OCI-LY1 (cell line): Measurements from ENCODE around the gene ERCC8.
A peak's percentile ranks its signal among the peaks of the same experiment; 100 is the strongest.

Experiments
- H2AFZ ChIP-seq: fragments of 200-600 bp; sonication (generic), shearing (Covaris generic); 2 replicates; pipeline ENCODE4 v1.6.0; 2014; ENCODE audit warnings: antibody characterized with exemption, mild to moderate bottlenecking, low read length
- H3F3A ChIP-seq: fragments of 200-600 bp; sonication (generic), shearing (Covaris generic); 2 replicates; pipeline ENCODE4 v1.6.0; 2014; ENCODE audit warnings: mild to moderate bottlenecking, antibody characterized with exemption, low read length, moderate library complexity; ENCODE audit not compliant: insufficient read depth
- H3K27ac ChIP-seq: fragments of 200-600 bp; sonication (generic); 2 replicates; pipeline ENCODE4 v1.5.1; 2014; ENCODE audit warnings: low read length, mixed run types, mild to moderate bottlenecking, low read depth; ENCODE audit not compliant: poor library complexity, severe bottlenecking
- H3K27me3 ChIP-seq: fragments of 200-600 bp; sonication (generic); 2 replicates; pipeline ENCODE4 v1.6.0; 2014; ENCODE audit warnings: antibody characterized with exemption, mild to moderate bottlenecking, low read length, moderate library complexity; ENCODE audit not compliant: insufficient read depth
- H3K36me3 ChIP-seq: fragments of 200-600 bp; sonication (generic); 2 replicates; pipeline ENCODE4 v1.6.1; 2014; ENCODE audit warnings: mild to moderate bottlenecking, antibody characterized with exemption, low read length, moderate library complexity, mixed read lengths; ENCODE audit not compliant: insufficient read depth
- H3K4me1 ChIP-seq: fragments of 200-600 bp; sonication (generic); 2 replicates; pipeline ENCODE4 v1.5.1; 2014; ENCODE audit warnings: mild to moderate bottlenecking, low read length, moderate library complexity; ENCODE audit not compliant: insufficient read depth, severe bottlenecking
- H3K4me2 ChIP-seq: fragments of 200-600 bp; sonication (generic), shearing (Covaris generic); 2 replicates; pipeline ENCODE4 v1.6.1; 2014; ENCODE audit warnings: low read length
- H3K4me3 ChIP-seq: fragments of 200-600 bp; sonication (generic); 2 replicates; pipeline ENCODE4 v1.5.1; 2014; ENCODE audit warnings: low read length, low read depth, mild to moderate bottlenecking, mixed read lengths; ENCODE audit not compliant: poor library complexity, severe bottlenecking
- H3K79me2 ChIP-seq: fragments of 200-600 bp; shearing (Covaris generic); 2 replicates; pipeline ENCODE4 v1.6.1; 2016; ENCODE audit warnings: mixed run types, low read length, mixed read lengths; ENCODE audit not compliant: insufficient read depth
- H3K9ac ChIP-seq: fragments of 200-600 bp; sonication (generic), shearing (Covaris generic); 2 replicates; pipeline ENCODE4 v1.6.1; 2014; ENCODE audit warnings: mild to moderate bottlenecking, low read length, mixed read lengths
- H3K9me2 ChIP-seq: fragments of 200-600 bp; sonication (generic), shearing (Covaris generic); 2 replicates; pipeline ENCODE4 v1.6.1; 2014; ENCODE audit warnings: low read depth, mild to moderate bottlenecking, low read length, mixed read lengths
- H3K9me3 ChIP-seq: fragments of 200-600 bp; shearing (Covaris generic); 2 replicates; pipeline ENCODE4 v1.6.1; 2014; ENCODE audit warnings: low read length, mixed read lengths
- H4K20me1 ChIP-seq: fragments of 200-600 bp; sonication (generic), shearing (Covaris generic); 2 replicates; pipeline ENCODE4 v1.6.0; 2016; ENCODE audit warnings: mild to moderate bottlenecking, low read length; ENCODE audit not compliant: insufficient read depth
- EZH2 ChIP-seq: fragments of 200-600 bp; sonication (generic), shearing (Covaris generic); IDR thresholded peaks from 2 replicates; pipeline ENCODE4 v1.8.0; 2017; ENCODE audit warnings: borderline replicate concordance, mixed run types, mild to moderate bottlenecking, antibody characterized with exemption, low read length, moderate library complexity, mixed read lengths
- TF ChIP-seq, protein P1 (sequence below): fragments of 200-600 bp; sonication (generic), shearing (Covaris generic); IDR thresholded peaks from 2 replicates; pipeline ENCODE4 v1.5.1; 2017; ENCODE audit warnings: mild to moderate bottlenecking, antibody characterized with exemption, low read length, moderate library complexity, mixed read lengths

ERCC8 gene

DNA sequence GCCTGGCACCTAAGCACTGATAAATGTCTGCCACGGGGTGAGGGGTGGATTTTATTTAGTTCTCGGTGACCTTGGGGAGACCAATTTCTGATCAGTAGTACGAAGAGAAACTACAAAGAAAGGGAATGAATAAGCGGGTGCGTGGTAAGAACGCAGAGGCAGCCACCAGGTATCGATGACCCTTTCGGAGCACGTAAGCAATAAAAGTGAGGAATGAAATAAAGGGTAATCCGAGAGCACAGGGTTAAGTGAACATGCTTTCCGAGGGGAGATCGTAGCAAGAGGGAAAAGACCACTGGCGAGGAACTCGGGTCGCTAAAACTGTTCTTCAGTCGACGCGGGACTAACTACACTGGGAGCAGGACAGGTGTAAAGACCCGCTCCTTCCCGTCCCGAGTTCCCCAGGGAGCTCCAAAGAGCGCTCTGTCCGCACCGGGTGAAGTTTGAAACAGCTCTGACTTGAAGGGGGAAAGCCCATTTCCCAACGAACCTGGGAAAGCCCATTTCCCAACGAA is 101.9 kb downstream of the ERCC8 start:
- Histone ChIP-seq H3K27me3 (no peaks in the 10 kb centered on the region), H3K36me3 (no peaks in the 10 kb centered on the region), H2AFZ (no peak overlapping the region), H3K4me1 (peaks cover 5% of the 10 kb centered on the region), H3K27ac (no peak overlapping the region), H3F3A (no peaks in the 10 kb centered on the region), H4K20me1 (no peaks in the 10 kb centered on the region), H3K9me2 (no peaks in the 10 kb centered on the region), H3K79me2 (no peaks in the 10 kb centered on the region), H3K4me2 (peak overlapping the region; percentile 77; the same call in 1 of the 2 replicates), H3K9ac (no peak overlapping the region), H3K4me3 (peak overlapping the region; percentile 83), H3K9me3 (no peaks in the 10 kb centered on the region)
- TF ChIP-seq, protein P1, sequence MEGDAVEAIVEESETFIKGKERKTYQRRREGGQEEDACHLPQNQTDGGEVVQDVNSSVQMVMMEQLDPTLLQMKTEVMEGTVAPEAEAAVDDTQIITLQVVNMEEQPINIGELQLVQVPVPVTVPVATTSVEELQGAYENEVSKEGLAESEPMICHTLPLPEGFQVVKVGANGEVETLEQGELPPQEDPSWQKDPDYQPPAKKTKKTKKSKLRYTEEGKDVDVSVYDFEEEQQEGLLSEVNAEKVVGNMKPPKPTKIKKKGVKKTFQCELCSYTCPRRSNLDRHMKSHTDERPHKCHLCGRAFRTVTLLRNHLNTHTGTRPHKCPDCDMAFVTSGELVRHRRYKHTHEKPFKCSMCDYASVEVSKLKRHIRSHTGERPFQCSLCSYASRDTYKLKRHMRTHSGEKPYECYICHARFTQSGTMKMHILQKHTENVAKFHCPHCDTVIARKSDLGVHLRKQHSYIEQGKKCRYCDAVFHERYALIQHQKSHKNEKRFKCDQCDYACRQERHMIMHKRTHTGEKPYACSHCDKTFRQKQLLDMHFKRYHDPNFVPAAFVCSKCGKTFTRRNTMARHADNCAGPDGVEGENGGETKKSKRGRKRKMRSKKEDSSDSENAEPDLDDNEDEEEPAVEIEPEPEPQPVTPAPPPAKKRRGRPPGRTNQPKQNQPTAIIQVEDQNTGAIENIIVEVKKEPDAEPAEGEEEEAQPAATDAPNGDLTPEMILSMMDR: no peak
- no peak for TF ChIP-seq EZH2

DNA sequence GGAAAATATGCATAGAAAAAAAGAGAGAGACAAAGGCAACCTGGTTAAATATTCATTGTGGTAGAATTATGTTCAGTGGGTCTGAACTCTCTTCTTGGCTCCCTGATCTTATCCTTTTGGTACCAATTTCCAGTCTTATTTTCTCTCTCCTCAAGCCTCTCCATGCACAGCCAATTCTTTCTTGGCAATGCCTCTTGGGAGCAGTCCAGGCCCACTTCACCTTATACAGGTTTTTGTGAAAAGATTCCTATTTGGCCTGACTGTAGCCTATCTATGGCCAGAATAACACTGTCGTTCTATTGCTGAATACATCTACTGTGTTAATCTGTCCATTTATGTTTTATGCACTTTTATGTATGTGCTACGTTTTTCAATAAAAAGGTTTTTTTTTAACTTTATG is 103.5 kb downstream of the ERCC8 start:
- H4K20me1 ChIP-seq: no peaks in the 10 kb centered on the region
- H3F3A ChIP-seq: no peaks in the 10 kb centered on the region
- no peaks in the 10 kb centered on the region for H3K9me2 ChIP-seq
- no peak overlapping the region for H3K27ac ChIP-seq
- no peaks in the 10 kb centered on the region for H3K27me3 ChIP-seq
- H3K4me3 ChIP-seq: no peak overlapping the region
- H3K4me2 ChIP-seq: no peak overlapping the region
- H3K4me1 ChIP-seq: peaks cover 5% of the 10 kb centered on the region
- TF ChIP-seq, protein P1: no peak
- TF ChIP-seq EZH2: no peak
- no peaks in the 10 kb centered on the region for H3K36me3 ChIP-seq
- no peaks in the 10 kb centered on the region for H3K9me3 ChIP-seq
- no peaks in the 10 kb centered on the region for H3K79me2 ChIP-seq
- no peak overlapping the region for H2AFZ ChIP-seq
- no peak overlapping the region for H3K9ac ChIP-seq

DNA sequence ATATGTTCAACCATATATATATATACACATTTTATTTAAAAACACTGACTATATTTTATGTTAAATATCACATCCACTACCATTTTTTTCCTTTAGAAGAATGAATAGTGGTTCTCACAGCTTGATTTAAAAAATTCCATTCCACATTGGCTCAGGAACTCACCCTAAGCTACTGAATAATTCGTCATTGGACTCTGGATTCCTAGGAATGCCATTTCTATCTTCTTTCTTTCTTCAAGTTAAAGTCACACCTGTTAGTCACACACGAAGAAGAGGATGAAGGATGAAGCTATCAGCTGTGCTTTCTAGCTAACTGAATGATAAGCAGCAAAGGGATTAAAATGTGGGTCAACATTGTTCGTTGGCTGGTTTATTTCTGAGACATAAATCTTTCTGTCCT is 108.7 kb downstream of the ERCC8 start:
- Histone ChIP-seq H3K9me3 (no peaks in the 10 kb centered on the region), H3K27me3 (no peaks in the 10 kb centered on the region), H3K9me2 (no peaks in the 10 kb centered on the region), H3K4me2 (no peak overlapping the region), H3F3A (no peaks in the 10 kb centered on the region), H3K4me3 (no peak overlapping the region), H3K79me2 (no peaks in the 10 kb centered on the region), H3K36me3 (no peaks in the 10 kb centered on the region), H4K20me1 (no peaks in the 10 kb centered on the region), H3K4me1 (no peaks in the 10 kb centered on the region), H3K27ac (no peak overlapping the region), H3K9ac (no peak overlapping the region), H2AFZ (no peak overlapping the region)
- TF ChIP-seq, protein P1: no peak
- no peak for TF ChIP-seq EZH2
